AML-193 (cell line): Measurements from ENCODE around the gene NFAM1.

Source experiments
- DNase-seq, 2 experiments: peaks; one replicate each; lab custom pipeline; 2025; lab: John Stamatoyannopoulos, UW

Gene NFAM1

GRCh38 chr22:42360348-42360747 lies 71.9 kb downstream of the NFAM1 start:
- DNase-seq: no peak

DNA sequence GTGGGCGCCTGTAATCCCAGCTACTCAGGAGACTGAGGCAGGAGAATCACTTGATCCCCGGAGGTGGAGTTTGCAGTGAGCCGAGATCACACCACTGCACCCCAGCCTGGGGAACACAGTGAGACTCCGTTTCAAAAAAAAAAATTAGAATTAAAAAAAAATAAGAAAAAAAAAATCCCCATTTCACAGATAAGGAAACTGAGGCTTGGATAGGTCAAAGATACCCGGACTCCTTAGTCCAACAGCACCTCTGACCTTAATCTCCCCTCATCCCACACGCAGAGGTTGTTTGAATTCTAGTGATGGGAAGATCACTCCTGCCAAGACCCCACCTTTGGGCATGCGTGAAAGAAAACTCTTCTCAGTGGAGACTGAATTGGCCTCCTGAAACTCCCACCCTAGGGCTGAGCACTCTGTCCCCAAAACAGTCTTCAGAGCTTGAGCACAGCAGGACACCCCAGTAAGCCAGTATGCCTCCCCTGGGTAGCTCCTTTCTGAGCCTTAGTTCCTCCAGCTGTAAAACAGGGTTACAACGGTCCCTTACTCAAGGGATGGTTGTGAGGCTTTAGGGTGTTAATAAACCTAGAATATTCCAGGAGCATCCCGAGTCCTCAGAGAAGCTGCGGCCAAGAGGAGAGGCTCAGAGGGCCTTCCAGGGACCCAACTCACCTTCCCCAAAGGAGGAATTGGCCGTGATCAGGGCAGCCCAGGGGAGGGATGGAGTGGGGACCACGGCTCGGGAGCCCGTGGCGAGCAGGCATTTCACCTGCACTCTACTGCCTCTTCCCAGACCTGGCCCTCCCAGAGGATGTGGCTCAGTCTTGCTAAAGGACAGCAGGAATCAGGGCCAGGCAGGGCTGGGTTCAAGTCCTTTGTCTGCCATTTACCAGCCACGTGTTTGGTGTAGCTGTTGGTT lies 73.3 kb downstream of the NFAM1 start:
- DNase-seq: no peak

GRCh38 chr22:42357634-42358296 lies 74.4 kb downstream of the NFAM1 start:
- DNase-seq: no peak

DNA sequence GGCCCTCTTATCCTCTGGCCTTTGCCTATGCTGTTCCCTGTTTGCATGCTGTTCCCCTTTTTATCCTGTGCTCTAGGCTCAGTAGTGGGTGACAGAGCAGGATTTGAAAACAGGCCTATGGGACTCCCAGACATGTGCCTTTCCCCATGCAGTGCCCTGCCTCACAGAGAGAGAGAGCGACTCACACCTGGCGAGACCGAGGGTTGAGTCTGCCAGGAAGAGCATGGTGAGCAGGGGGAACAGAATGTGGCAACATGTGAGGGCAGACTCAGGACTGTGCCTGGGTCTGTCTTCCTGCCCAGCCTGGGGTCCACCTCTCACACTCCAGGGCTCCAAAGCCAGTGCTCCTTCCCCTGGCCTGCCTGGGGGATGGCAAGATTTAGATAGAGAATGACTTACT lies 75.0 kb downstream of the NFAM1 start:
- no peak for DNase-seq

GRCh38 chr22:42356533-42356932 lies 75.7 kb downstream of the NFAM1 start:
- no peak for DNase-seq

DNA sequence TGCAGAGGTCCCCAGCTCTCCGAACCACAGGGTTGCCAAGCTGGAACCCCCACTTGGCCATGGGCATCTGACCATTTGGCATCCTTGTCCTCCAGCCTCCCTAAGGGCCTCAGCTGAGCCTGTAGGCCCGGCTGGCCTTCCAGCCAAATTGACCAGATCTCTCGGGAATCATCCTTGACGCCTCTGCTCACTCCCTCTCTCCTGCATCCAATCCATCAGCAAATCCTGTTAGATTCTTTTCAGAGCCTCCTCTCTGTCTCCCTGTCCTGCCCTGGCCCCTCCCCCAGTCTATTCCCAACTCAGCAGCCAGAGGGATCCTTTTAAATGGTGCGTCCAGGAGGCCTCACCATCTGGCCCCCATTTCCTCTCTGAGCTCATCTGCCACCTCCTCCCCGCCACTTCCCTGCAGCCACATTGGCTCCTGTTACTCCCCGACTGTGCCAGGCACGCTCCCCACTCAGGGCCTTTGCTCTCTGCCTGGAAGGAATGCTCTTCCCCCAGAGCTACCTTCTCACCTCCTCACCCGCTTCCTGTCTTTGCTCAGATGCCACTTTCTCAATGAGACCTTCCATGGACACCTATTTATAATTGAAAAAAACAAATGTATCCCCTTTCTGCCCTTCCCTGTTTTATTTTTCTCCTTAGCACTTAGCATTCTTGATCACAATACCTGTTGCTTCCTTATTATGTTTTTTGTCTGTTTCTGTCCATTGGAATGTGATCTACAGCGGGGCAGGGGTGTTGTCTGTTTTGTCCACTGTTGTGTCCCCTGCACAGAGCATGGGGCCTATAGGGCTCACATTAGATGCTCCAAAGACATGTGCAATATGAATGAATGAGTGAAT lies 78.1 kb downstream of the NFAM1 start:
- DNase-seq: no peak

- DNase-seq: no peak
These were observed 81.8 kb downstream of the NFAM1 start for GRCh38 chr22:42350373-42350772.

GRCh38 chr22:42347281-42347824 lies 84.8 kb downstream of the NFAM1 start:
- no peak for DNase-seq

- no peak for DNase-seq
These were observed 85.5 kb downstream of the NFAM1 start for GRCh38 chr22:42346722-42347121.

DNA sequence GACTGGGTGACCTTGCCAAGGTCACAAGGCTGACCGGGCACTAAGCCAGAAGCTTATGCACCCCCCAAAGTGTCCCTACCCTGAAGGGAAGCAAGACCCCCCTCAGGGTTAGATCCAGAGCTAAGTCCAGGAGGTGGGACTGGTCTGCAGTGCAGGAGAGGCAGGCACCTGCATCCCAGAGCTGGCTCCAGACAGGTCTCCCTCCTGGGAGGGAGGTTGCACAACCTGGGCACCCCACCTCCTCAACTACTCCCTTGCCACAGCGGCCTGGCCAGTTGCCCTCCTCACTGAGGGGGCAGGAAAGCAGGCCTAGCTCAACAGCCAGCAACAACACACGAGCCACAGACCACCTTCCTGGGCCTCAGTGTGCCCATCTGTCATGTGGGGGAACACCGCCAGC lies 86.7 kb downstream of the NFAM1 start:
- DNase-seq: no peak

GRCh38 chr22:42344361-42344905 lies 87.8 kb downstream of the NFAM1 start:
- no peak for DNase-seq

- DNase-seq: no peak
These were observed 88.6 kb downstream of the NFAM1 start for GRCh38 chr22:42343531-42344081.

DNA sequence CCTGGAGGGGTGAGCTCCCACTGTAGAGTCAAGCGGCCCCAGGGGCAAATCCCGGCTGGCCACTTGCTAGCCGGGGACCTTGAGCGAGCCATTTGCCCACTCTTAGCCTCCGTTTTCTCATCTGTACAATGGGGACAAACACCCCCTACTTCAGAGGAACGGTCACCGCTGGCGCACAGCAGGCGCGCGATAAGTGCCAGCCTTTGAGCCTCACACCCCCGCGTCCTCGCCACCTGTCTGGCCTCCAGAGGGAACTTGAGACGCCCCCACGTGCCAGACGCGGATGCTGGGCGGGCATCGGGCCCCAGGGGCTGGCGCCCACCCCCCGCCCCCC lies 89.1 kb downstream of the NFAM1 start:
- no peak for DNase-seq

DNA sequence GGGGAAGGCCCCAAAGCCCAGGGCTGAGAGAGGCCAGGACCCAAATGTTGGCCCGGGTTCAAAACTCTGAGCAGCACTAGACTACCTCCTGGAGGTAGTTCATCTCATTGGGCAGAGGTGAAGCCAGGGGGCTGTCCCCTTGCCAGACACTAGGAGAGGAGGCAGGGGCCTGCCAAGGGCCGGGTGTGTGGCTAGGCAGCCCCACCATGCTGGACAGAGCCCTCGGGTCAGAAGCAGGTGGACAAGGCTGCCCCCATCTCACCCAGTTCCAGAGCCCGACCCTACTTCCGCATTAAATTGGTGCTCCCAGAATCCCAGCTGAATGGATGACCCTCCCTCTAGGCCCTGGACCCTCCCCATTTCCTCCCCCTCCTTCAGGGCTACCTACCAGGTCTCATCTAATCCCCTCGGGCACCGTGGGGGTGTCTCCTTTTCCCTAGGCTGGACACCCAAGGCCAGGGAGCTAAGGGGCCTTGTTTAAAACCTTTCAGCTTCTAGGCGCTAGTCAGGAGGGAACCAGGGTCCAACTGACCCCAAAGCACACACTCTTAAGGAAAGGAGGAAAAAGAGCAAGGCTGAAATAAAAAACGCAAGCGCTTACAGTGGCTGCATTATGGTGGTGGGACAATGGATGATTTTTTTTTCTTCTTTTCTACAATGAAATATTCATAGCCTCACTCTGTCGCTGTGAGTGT lies 89.6 kb downstream of the NFAM1 start:
- no peak for DNase-seq

DNA sequence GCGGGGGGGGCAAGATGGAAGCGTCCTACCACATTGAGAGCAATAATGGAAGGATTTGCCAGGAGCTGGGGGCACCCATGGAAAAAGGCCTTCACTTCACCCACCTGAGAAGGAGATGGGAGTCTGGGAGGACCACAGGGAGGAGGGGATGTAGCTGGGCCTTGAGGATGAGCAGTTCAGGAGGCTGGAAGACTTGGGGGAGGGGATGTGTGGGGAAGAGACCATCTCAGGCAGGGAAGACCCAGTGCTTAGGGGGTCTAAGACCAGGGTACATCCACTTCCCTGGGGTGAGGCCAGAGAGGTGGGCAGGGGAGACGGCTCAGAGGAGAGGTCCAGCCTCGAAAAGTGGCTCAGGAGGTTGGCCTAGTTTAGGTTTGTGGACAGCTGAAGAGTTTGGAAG lies 90.4 kb downstream of the NFAM1 start:
- DNase-seq: no peak

DNA sequence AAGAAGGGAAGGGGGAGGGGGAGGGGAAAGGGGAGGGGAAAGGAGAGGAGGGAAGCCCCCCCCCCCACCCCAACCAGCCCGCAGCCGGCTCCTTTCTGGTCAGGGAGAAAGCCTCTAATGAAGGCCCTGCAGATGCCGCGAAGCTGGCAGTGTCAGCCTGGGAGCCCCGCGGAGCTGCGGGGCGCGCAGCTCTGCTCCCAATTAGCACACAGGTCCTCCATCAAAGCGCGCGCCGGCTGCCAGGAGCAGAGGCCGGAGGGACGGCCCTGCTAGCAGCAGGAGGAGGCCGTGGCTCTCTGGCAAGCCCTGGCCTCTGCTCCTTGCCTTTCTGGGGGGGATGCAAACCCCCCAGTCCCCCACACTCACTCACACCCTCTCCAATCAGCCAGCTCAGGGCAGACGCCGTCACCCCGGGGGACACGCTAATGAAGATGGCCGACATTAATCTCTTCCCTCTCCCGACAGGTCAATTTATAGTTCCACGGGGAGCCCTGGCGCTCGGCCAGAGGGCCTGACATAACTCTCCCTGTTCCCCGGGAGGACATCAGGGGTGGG lies 91.3 kb downstream of the NFAM1 start:
- DNase-seq: no peak

DNA sequence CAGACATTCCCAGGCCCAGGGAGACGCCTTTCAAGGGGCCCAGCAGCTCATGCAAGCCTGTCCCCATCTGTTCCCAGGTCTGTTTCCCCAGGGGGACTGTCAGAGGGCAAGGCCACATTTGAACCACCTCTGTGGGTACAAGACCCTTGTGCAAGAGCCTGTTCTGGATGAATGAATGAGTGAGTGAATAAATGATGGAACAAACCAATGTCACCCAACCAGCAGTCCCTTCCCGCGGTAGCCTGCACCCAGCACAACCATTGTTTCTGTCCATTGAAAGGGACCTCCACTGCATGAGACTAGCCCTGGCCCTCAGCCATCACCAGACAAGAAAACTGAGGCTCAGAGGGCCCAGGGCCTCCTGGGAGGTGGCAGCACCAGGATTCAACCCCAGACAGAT lies 92.1 kb downstream of the NFAM1 start:
- no peak for DNase-seq

GRCh38 chr22:42338479-42338878 lies 93.7 kb downstream of the NFAM1 start:
- DNase-seq: no peak

GRCh38 chr22:42337356-42337755 lies 94.8 kb downstream of the NFAM1 start:
- DNase-seq: no peak

- DNase-seq: peak in 1 of 2 experiments; percentile 9
These were observed 95.5 kb downstream of the NFAM1 start for GRCh38 chr22:42336527-42337227.
